NCI-H446 (cell line): Measurements from ENCODE around the gene ATP2B3.

Experiments used
- DNase-seq, 2 experiments: peaks; one replicate each; lab custom pipeline; 2025; lab: John Stamatoyannopoulos, UW

The ATP2B3 gene

GRCh38 chrX:153507484-153508178 is 9.8 kb upstream of the ATP2B3 start:
- DNase-seq = peak; percentile 42 to 87

DNA sequence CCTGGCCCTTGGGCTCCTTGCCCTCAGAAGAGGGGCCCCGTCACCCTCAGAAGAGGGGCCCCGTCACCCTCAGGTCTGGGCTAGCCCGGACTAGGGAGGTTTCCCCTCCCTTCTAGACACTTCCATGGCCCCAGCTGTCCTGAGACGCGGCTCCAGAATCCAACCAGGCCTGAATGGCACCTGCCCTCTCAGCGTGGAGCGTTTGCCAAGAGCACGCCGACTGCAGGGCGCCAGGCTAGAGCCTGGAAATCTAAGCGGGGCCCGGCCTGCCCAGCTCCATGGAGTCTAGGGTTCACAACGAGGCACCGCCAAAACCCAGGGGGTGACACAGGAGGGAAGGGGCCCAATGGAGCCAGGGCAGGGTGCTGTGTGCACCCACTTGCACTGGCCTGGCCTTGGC is 7.8 kb upstream of the ATP2B3 start:
- no peak for DNase-seq

- DNase-seq = no peak
Observed at GRCh38 chrX:153510383-153510782, 7.1 kb upstream of the ATP2B3 start.

DNA sequence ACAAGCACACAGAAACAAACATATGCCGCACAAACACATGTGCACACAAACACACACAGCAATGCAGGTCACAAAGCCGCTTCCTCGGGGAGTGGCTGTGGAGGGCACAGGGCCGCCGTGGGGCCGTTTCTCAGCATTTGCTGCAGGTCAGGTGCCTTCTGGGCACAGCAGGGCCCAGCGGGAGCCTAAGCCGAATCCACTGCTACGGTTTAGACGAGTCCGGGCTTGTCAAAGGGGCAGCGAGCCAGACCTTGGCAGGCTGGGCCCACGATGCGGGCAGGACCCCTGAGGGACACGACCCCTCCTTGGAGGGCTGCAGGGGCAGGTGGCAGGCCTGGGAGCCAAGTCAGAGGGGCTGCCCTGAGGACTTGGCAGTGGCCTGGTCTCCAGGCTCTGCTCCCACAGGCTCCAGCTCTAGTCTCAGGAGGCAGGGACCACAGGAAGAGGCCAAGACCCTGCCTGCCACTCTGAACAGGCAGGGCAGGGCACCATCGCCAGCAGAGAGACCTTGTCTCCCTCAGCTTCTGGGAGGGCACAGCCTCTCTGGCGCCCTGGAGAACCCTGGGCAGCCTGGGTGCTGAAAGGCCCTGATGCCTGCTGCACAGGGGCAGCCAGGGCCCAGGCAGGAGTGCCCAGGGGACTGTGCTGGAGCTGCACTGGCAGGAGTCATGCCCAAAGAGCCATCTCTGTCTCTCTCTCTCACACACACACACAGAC is 5.5 kb upstream of the ATP2B3 start:
- peak; percentile 15 to 76 for DNase-seq

DNA sequence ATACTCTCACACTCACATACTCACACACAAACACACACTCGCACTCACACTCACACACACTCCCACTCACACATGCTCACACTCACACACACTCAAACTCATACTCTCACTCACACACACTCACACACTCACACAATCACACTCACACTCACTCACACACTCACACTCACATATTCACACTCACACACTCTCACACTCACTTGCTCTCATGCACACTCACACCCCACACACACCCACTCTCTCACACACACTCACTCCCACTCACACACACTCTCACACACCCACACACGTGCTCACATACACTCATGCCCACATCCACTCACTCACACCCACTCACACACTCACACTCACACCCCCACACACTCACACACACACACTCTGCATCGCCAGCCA is 4.9 kb upstream of the ATP2B3 start:
- no peak for DNase-seq

GRCh38 chrX:153513265-153513664 is 4.2 kb upstream of the ATP2B3 start:
- DNase-seq = no peak

GRCh38 chrX:153514259-153514658 is 3.2 kb upstream of the ATP2B3 start:
- DNase-seq = no peak

DNA sequence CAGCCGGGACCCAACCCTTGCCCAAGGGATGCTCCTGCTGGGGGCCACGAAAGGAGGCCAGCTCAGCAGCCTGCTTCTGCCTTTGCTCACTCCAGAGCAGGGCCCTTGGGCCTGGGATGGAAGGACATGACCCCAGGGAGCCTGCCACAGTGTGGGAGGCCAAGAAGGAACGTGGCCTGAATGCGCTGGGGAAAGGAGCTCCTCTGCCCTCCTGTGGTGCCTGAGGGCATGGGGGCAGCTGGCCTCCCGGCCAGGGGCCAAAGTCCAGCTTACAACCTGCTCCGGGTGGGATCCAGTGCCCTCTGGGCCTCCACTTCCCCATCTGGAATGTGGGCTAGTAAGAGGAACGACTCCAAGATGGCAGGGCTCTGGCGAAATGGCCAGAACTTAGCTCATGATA is 2.0 kb upstream of the ATP2B3 start:
- no peak for DNase-seq

DNA sequence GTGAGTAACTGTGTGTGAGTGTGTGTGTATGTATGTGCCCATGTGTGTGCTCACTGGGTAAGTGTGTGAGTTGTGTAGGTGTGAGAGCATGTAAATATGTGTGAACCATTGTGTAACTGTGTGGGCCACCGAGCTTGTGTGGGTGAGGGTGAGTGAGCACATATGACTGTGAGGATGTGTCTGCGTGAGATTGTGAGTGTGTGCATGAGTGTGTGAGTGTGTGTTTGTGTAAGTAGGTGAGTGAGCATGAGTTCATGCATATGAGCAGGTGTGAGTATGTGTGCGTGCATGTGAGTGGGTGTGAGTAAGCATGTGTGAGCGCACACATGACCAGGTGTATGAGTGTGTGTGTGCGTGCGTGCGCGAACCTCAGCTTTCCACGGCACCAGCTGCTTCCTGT is 1.4 kb upstream of the ATP2B3 start:
- no peak for DNase-seq

- no peak for DNase-seq
Observed at GRCh38 chrX:153517946-153518834, 748 bp downstream of the ATP2B3 start.

- DNase-seq = peak in 1 of 2 experiments; percentile 42
Observed at GRCh38 chrX:153519569-153520286, 2.3 kb downstream of the ATP2B3 start.

DNA sequence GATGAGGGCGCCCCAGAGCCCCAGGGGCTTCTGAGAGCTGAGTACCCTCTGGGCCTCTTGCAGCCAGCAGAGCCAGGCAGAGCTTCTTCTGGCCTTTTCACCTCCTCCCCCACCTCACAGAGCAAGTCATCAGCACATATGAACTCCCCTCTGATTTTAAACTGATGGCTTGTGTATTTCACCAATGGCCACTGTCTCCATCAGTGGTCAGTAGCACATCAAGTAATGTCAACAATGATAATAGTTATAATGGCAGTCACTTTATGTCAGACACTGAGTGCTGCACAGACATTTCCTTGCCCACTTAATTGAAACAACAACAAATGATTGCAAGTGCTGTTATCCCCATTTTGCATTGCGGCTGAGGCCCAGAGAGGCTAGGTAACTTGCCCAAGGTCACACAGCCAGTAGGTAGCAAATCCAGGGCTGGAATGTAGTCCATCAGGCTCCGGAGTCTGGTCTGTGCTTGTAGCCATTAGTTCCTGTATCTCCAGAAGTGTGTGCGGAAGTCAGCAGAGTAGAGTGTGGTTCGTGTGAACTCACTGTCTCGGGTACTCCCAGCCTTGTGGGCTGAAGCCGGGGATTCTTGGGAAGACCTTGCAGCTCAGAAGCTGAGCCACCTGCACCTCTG is 3.0 kb downstream of the ATP2B3 start:
- DNase-seq = no peak

DNA sequence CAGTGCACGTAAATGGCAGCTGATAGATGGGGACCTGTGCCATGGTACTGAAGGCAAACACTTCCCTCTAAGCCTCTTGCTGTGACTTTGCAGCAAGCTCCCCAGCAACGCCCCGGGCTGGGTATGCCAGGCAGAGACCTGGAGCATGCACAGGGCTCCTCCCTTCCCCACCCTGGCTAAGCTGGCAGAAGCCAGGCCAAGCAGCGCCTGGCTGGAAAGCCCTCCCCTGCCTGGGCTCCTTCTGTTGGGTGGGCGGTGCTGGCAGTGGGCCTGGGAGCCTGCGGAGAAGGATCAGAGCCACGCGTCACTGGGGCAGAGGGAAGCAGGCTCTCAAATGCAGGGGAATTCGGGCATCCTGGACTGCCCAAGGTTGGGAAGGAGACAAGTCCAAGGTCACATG is 3.6 kb downstream of the ATP2B3 start:
- DNase-seq = peak; percentile 73 to 91

GRCh38 chrX:153522259-153522658 is 4.8 kb downstream of the ATP2B3 start:
- DNase-seq = no peak

DNA sequence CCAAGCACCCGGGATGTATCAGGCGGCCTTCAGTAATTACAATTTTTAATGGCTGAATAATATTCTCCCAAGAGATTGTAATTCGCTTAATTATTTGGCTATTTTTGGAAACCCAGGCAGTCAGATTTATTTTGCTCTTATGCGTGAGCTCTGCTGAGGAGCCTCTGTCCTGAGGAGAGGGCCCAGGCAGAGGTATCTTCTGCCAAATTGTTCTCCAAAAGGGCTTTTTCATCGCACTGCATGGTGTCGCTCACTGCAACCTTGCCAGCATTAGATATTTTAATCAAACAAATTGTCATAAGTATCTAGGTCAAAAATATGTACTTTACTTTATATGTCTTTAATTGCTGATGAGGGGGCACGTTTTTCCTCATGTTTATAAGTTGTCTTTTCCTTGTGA is 5.8 kb downstream of the ATP2B3 start:
- peak; percentile 9 to 35 for DNase-seq

DNA sequence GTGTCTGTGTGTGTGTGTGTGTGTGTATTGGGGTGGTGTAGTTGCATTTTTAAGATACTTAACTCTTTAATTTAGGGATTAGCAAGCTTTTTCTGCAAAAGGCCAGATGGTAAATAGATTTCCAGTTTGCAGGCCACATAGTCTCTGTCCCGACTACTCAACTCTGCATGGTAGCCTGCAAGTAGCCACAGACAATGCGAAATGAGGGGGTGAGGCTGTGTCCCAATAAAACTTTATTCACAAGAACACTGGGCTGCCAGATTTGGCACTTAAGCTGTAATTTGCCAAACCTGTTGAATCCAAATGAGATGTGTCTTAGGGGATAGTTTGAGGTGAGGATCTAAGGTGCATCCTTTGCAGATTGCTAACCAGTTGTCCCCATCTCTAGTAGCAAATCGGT is 6.8 kb downstream of the ATP2B3 start:
- no peak for DNase-seq

DNA sequence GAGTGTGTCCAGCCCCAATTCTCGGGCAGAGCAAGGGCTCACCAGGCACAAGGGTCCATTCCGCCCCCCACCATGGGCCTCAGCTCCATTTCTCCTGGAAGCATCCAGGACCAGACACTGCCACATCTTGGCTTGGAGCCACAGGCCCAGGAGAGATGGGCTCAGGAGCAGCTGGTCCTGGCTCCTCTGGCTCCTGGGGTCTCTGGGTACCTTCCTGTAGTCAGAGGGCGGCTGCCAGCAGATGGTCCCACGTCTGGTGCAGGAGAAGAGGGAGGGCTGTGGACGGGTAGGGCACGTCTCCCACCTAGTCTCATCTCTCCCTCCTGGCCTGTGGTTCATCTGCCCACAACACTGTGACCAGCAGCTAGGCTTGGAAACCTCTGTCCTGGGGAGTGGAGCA is 8.0 kb downstream of the ATP2B3 start:
- peak in 1 of 2 experiments; percentile 52 for DNase-seq

DNA sequence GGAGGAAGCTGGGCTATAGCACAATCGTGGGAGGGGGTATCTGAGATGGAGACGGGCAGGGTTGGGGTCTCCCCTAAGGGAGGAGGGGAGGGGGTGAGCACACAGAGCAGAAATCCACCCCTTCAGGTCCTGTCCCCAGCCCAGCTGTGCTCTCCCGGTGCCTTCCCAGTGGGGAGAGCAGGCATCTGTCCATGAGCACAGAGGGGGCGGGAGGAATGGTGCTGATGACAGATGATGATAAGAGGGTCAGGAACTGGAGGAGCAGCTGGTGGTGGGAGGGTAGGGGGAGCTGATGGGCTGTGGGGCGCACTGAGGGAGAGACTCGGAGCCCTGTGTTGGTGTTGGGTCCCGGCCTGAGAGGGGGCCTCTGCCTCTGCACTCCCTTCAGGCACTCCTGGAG is 8.6 kb downstream of the ATP2B3 start:
- DNase-seq = no peak

- DNase-seq = no peak
Observed at GRCh38 chrX:153526801-153527200, 9.4 kb downstream of the ATP2B3 start.

DNA sequence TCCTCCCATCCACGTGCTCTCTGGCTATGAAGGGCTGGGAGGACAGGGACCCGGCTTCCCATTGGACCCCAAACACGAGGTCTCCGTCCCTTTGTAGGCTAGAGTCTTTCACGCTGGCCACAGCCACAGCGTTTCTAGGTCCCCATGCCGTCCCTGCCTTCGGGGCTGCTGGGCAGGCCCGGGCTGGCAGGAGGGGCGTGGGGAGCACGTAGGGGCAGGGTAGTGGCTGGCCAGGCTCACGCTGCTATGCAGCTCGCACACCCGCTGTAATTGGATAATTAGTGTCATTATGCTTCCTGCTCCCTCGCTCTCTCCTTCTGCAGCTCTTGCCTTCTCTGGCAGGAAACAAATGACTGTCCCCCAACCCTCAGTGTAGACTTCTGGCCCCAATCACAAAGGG is 9.8 kb downstream of the ATP2B3 start:
- DNase-seq = no peak

GRCh38 chrX:153530411-153531129 is 13.1 kb downstream of the ATP2B3 start:
- no peak for DNase-seq
